ENCODE measurements around the gene KCNQ1.

DNA sequence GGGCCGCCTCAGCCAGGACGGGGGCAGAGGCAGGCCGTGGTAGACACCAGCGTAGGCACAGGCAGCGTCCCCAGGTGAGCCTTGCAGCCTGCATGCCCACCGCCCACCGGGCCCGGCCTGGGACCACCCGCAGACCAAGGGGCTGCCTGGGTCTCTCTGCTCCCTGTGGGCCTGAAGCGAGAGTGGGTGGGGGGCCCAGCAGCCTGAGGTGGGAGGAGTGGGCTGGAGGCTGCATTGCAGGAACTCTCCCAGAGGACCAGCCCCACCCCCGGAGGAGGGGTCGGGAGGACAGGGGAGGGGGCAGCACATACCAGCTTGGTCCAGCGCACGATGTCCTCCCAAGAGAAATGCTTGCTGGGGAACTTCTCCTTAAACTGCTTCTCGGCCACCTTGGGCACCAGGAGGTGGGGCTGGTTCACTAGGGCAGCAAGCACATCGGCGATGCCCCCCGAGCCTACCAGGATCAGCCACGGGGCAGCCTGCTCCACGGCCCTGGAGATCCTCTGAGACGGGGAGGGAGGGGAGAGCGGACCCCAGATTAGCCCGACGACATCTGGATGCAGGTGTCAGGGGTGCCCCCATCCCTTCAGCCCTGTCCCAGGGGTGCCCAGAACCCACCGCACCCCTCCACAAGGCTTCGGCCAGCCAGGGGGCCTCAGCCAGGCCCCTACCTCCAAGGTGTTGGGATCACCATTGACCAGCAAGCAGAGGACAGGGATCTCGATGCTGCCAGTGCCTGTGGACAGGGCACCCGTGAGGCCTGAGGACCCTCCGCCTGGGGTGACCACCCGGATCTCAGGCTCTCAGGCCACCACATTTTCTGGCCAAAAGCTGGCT lies 26.7 kb upstream of the KCNQ1 start:
- TF ChIP-seq, protein P1, sequence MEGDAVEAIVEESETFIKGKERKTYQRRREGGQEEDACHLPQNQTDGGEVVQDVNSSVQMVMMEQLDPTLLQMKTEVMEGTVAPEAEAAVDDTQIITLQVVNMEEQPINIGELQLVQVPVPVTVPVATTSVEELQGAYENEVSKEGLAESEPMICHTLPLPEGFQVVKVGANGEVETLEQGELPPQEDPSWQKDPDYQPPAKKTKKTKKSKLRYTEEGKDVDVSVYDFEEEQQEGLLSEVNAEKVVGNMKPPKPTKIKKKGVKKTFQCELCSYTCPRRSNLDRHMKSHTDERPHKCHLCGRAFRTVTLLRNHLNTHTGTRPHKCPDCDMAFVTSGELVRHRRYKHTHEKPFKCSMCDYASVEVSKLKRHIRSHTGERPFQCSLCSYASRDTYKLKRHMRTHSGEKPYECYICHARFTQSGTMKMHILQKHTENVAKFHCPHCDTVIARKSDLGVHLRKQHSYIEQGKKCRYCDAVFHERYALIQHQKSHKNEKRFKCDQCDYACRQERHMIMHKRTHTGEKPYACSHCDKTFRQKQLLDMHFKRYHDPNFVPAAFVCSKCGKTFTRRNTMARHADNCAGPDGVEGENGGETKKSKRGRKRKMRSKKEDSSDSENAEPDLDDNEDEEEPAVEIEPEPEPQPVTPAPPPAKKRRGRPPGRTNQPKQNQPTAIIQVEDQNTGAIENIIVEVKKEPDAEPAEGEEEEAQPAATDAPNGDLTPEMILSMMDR (IDR thresholded peaks at IDR 0.05; ENCODE audit: insufficient read depth, low read length, poor library complexity, severe bottlenecking): no peak
- no peak for TF ChIP-seq EZH2phosphoT487 (conservative IDR thresholded peaks at IDR 0.05; ENCODE audit: low read length)
